ENCODE data around the gene SPI1. TPM values are rescaled to one million over a fixed set of nuclear protein-coding genes. Genes with fewer than 3 reads are reported as not detected.

SPI1 gene
- polyA plus RNA-seq, 2 of the 4 experiments (the other 2 are of a cell fraction), result 0.14 TPM; not detected in 1

GRCh38 chr11:47329431-47329986 lies 48.8 kb downstream of the SPI1 start:
- ATAC-seq, result no peak
- Histone ChIP-seq H3K27ac (no peak overlapping the region), H3K9me3 (no peaks in the 10 kb centered on the region), H3K4me2 (no peak overlapping the region), H3K4me3 (no peak overlapping the region), H3K4me1 (no peaks in the 10 kb centered on the region)
- no peak for FAIRE-seq
- CTCF ChIA-PET, result interaction anchor here (0.9 kb wide), 1 partner anchor 70 kb away, joined by 3 read pairs; no protein-coding TSS in a partner anchor
- WGBS (ENCODE audit: missing lambda C conversion rate), result 90% methylated on average over 12 of the region's 12 CpGs
- TF ChIP-seq CBX8 (IDR thresholded peaks at IDR 0.05), result no peak
- no peak for TF ChIP-seq KDM1A (IDR thresholded peaks at IDR 0.05; ENCODE audit: low read depth)
- TF ChIP-seq FOSB (CRISPR knock-in tag; IDR thresholded peaks at IDR 0.05), result no peak
- no peak for TF ChIP-seq CHD4 (IDR thresholded peaks at IDR 0.05; ENCODE audit: borderline replicate concordance)
- TF ChIP-seq NR3C1 (IDR thresholded peaks at IDR 0.05), result no peak
- no peak for TF ChIP-seq PBX3 (IDR thresholded peaks at IDR 0.05)
- TF ChIP-seq TFCP2L1 (CRISPR knock-in tag; IDR thresholded peaks at IDR 0.05), result no peak
- TF ChIP-seq E2F6 (IDR thresholded peaks at IDR 0.05; ENCODE audit: borderline replicate concordance, low read depth), result no peak
- no peak for TF ChIP-seq MAZ (IDR thresholded peaks at IDR 0.05; ENCODE audit: borderline replicate concordance, low read depth, low read length)
- no peak for TF ChIP-seq HOXA7 (CRISPR knock-in tag; IDR thresholded peaks at IDR 0.05)
- TF ChIP-seq MYC (IDR thresholded peaks at IDR 0.05; ENCODE audit: borderline replicate concordance, low read length), result no peak
- TF ChIP-seq ZSCAN20 (CRISPR knock-in tag; IDR thresholded peaks at IDR 0.05), result no peak
- POLR2A ChIA-PET, result no interaction called here
- DNase-seq (ENCODE audit: low read depth in 1 of 2, low spot score in 1 of 2), result no peak

GRCh38 chr11:47328449-47329390 lies 49.6 kb downstream of the SPI1 start:
- ChIA-PET CTCF (interaction anchor here (1.0 kb wide), 1 partner anchor 26 kb away, joined by 5 read pairs; no protein-coding TSS in a partner anchor), POLR2A (no interaction called here)
- H3K4me1 ChIP-seq, result no peaks in the 10 kb centered on the region
- TF ChIP-seq HOXB5 (CRISPR knock-in tag; IDR thresholded peaks at IDR 0.05) (no peak), MYC (IDR thresholded peaks at IDR 0.05; ENCODE audit: borderline replicate concordance, low read length) (no peak), TFCP2L1 (CRISPR knock-in tag; IDR thresholded peaks at IDR 0.05) (no peak), CTCF (IDR thresholded peaks at IDR 0.05) (no peak), ESRRA (IDR thresholded peaks at IDR 0.05; ENCODE audit: borderline replicate concordance, low read length) (no peak), BHLHE40 (IDR thresholded peaks at IDR 0.05; ENCODE audit: low read depth, low read length) (no peak), CHD4 (IDR thresholded peaks at IDR 0.05; ENCODE audit: borderline replicate concordance) (no peak), RARB (CRISPR knock-in tag; IDR thresholded peaks at IDR 0.05) (no peak), SREBF2 (IDR thresholded peaks at IDR 0.05) (no peak), BCL3 (IDR thresholded peaks at IDR 0.05) (no peak), REST (IDR thresholded peaks at IDR 0.05) (no peak), RFX5 (IDR thresholded peaks at IDR 0.05) (no peak)
- no peak for ATAC-seq
- H3K27ac ChIP-seq, result no peak overlapping the region
- no peak for FAIRE-seq
- H3K9me3 ChIP-seq, result no peaks in the 10 kb centered on the region
- H3K4me2 ChIP-seq, result no peak overlapping the region
- 86% methylated on average over 28 of the region's 29 CpGs for WGBS (ENCODE audit: missing lambda C conversion rate)
- DNase-seq (ENCODE audit: low read depth in 1 of 2, low spot score in 1 of 2), result no peak
- no peak overlapping the region for H3K4me3 ChIP-seq

Data from A549 (cell line).